HG03469 (cell line): ENCODE results near the gene DUS1L.

Experiments
- ATAC-seq: cut with Tn5 transposase; IDR thresholded peaks from one replicate; pipeline ENCODE4 v1.9.1; 2021; ENCODE audit warnings: mild to moderate bottlenecking, moderate library complexity, moderate number of reproducible peaks; ENCODE audit not compliant: unreplicated experiment

Gene DUS1L

GRCh38 chr17:82016061-82016874 lies 49.3 kb downstream of the DUS1L start:
- ATAC-seq, result no peak

- no peak for ATAC-seq
These were observed 50.2 kb downstream of the DUS1L start for GRCh38 chr17:82015311-82015971.

GRCh38 chr17:82014971-82015310 lies 50.7 kb downstream of the DUS1L start:
- no peak for ATAC-seq

GRCh38 chr17:82014432-82014831 lies 51.2 kb downstream of the DUS1L start:
- no peak for ATAC-seq

DNA sequence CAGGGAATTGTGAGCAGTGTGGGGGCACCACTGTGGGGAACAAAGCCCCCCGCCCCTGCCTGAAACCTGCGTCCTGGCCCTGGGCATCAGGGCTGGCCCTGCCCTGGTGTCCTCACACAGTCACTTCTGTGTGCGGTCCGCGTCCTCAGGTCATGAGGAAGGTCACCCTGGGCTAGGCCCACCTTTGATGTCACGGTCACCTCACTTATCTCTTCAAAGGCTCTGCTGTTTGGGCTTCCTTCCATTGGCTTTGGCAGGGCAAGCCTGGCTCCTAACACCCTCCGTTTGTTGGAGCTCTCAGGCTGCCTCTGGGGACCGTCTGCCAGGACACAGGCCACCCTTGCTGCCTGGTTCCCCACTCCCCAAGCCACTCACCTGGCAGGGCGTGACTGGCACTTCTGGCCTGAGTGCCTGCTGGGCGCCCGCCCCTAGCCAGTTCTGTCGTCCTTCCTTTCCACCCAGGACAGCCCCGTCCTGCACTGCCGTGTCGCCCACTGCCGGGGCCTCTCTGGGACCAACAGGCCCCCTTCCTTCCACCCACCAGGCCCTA lies 51.8 kb downstream of the DUS1L start:
- ATAC-seq, result no peak

DNA sequence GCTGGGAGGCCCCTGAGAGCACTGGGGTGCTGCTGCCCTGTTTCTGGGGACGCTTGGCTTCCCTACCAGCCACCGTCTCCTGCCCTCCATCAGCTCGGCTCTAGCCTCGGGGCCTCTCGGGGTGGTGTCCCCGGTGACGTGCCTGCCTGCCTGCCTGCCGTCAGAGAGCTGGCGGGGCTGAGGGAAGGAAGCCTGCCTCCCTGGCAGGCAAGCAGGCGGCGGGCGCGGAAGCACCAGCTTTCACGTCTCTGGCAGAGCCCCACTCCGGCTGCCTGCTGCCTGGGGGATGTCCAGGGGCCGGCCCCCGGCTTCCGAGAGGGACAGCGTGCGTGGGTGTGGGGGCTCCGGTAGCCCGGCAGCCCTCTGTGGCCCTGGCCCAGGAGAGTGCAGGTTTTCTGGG lies 52.3 kb downstream of the DUS1L start:
- no peak for ATAC-seq

- no peak for ATAC-seq
These were observed 52.8 kb downstream of the DUS1L start for GRCh38 chr17:82012640-82013295.

- ATAC-seq, result no peak
These were observed 53.4 kb downstream of the DUS1L start for GRCh38 chr17:82012261-82012639.

- no peak for ATAC-seq
These were observed 53.9 kb downstream of the DUS1L start for GRCh38 chr17:82011617-82012187.

DNA sequence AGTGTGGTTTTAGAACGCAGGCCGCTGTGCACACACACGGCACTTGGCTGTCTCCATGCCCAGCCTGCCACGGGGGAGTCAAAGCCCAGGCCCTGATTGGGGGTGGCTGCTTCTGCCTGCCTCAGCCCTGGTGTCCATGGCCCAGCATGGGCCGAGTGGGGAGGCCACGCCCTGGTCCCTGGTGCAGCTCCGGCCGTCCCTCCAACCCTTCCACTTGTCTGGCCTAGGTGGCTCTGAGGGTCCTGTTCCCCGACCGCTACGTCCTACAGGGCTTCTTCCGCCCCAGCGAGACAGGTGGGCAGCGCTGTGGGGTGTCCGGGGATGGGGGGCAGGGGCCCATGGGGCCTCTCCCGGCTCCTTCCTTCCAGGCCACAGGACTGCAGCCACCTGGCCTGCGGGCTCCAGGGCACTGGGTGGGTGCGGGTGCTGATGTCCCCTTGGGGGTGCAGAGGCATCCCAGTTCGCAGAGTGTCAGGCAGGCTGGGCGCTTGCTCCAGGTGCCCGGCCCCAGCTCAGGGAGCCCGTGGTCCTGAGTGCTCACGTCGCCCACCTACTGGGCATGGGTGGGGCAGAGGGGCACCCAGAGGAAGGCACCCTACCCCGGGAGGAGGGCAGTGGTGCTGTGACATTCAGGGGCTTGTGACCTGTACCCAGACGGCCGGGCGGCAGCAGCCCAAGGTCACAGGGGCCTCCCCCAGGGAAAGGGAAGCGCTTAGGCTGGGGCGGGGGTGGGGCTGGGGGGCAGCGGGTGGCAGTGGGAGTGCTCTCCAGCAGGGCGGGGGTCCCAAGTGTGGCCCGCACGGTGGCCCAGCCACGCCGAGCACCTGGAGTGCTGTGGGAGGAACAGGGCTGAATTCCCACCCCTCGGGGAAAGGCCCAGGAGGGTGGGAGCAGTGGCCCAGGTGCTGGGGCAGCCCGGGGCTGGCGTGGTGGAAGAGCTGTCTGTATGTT lies 54.8 kb downstream of the DUS1L start:
- ATAC-seq, result no peak

GRCh38 chr17:82009413-82009812 lies 56.2 kb downstream of the DUS1L start:
- no peak for ATAC-seq

DNA sequence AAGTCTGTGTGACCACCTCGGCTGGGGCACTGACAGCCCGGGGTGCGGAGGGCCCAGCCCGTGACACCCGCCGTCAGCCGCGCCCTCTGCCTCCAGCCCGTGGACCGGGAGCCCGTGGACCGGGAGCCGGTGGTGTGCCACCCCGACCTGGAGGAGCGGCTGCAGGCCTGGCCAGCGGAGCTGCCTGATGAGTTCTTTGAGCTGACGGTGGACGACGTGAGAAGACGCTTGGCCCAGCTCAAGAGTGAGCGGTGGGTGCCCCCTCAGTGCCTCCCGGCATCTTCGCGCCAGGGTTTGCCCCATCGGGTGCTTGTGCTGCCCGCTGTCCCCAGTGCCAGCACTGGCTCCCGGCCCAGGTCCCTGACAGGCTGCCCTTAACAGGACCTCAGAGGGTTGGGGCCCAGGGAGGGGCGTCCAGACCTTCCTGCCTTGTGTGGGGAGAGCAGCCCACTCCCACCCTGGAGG lies 56.6 kb downstream of the DUS1L start:
- ATAC-seq, result no peak

GRCh38 chr17:82008258-82008940 lies 57.2 kb downstream of the DUS1L start:
- ATAC-seq, result no peak
